DMS153 treated with DMSO at 0.1 percent for 48 hours (cell line): ENCODE measurements around the gene USP4.

ENCODE experiments used
- DNase-seq: peaks from one replicate; lab custom pipeline; 2025; ENCODE audit not compliant: unreplicated experiment; lab: John Stamatoyannopoulos, UW

USP4 gene

GRCh38 chr3:49298511-49298910 is 41.3 kb downstream of the USP4 start:
- DNase-seq = no peak

GRCh38 chr3:49296781-49297411 is 43.0 kb downstream of the USP4 start:
- DNase-seq = no peak

- no peak for DNase-seq
Observed at GRCh38 chr3:49295489-49296058, 44.3 kb downstream of the USP4 start.

GRCh38 chr3:49294343-49294742 is 45.5 kb downstream of the USP4 start:
- no peak for DNase-seq

- no peak for DNase-seq
Observed at GRCh38 chr3:49283997-49284396, 55.9 kb downstream of the USP4 start.

GRCh38 chr3:49279376-49279775 is 60.5 kb downstream of the USP4 start:
- DNase-seq = no peak

- DNase-seq = no peak
Observed at GRCh38 chr3:49278548-49278947, 61.3 kb downstream of the USP4 start.

- DNase-seq = no peak
Observed at GRCh38 chr3:49277383-49277775, 62.5 kb downstream of the USP4 start.

- peak; percentile 11 for DNase-seq
Observed at GRCh38 chr3:49276475-49277382, 63.1 kb downstream of the USP4 start, which contains the start of gene C3orf62. Gene C3orf62, minus strand, starts transcription at chr3:49277232. Its CDS starts 360 bp downstream, at chr3:49276872.

- no peak for DNase-seq
Observed at GRCh38 chr3:49273825-49274532, 65.9 kb downstream of the USP4 start.

- no peak for DNase-seq
Observed at GRCh38 chr3:49271047-49271446, 68.8 kb downstream of the USP4 start.

GRCh38 chr3:49270156-49270500 is 69.7 kb downstream of the USP4 start:
- DNase-seq = no peak

GRCh38 chr3:49269443-49270155 is 70.3 kb downstream of the USP4 start:
- no peak for DNase-seq

- DNase-seq = no peak
Observed at GRCh38 chr3:49266410-49267095, 73.3 kb downstream of the USP4 start.

GRCh38 chr3:49265661-49266386 is 74.0 kb downstream of the USP4 start:
- no peak for DNase-seq

GRCh38 chr3:49263159-49263889 is 76.5 kb downstream of the USP4 start:
- DNase-seq = no peak

GRCh38 chr3:49260806-49261324 is 79.0 kb downstream of the USP4 start:
- DNase-seq = no peak

GRCh38 chr3:49257187-49257586 is 82.7 kb downstream of the USP4 start:
- no peak for DNase-seq
